OCI-M1 (cell line): ENCODE data around the gene LRTM2.

ENCODE experiments used
- DNase-seq: peaks from one replicate; lab custom pipeline; 2025; lab: John Stamatoyannopoulos, UW

Gene LRTM2

GRCh38 chr12:1830401-1830845 lies 10.1 kb downstream of the LRTM2 start:
- no peak for DNase-seq

GRCh38 chr12:1830981-1831963 lies 10.9 kb downstream of the LRTM2 start:
- DNase-seq, result no peak

GRCh38 chr12:1832801-1833595 lies 12.6 kb downstream of the LRTM2 start:
- no peak for DNase-seq

GRCh38 chr12:1833596-1834028 lies 13.2 kb downstream of the LRTM2 start:
- no peak for DNase-seq

GRCh38 chr12:1834186-1834925 lies 14.0 kb downstream of the LRTM2 start:
- no peak for DNase-seq

- no peak for DNase-seq
Observed at GRCh38 chr12:1835211-1836131, 15.1 kb downstream of the LRTM2 start.

GRCh38 chr12:1836241-1836803 lies 16.0 kb downstream of the LRTM2 start:
- no peak for DNase-seq

- DNase-seq, result no peak
Observed at GRCh38 chr12:1836854-1837421, 16.6 kb downstream of the LRTM2 start.

- no peak for DNase-seq
Observed at GRCh38 chr12:1837541-1838204, 17.3 kb downstream of the LRTM2 start.

- no peak for DNase-seq
Observed at GRCh38 chr12:1838205-1838993, 18.0 kb downstream of the LRTM2 start.

- DNase-seq, result no peak
Observed at GRCh38 chr12:1838994-1839365, 18.6 kb downstream of the LRTM2 start.

- DNase-seq, result no peak
Observed at GRCh38 chr12:1839464-1839863, 19.1 kb downstream of the LRTM2 start.

GRCh38 chr12:1839956-1840951 lies 19.9 kb downstream of the LRTM2 start:
- DNase-seq, result no peak

GRCh38 chr12:1840981-1841425 lies 20.6 kb downstream of the LRTM2 start:
- DNase-seq, result no peak

- DNase-seq, result no peak
Observed at GRCh38 chr12:1841586-1842182, 21.3 kb downstream of the LRTM2 start.

GRCh38 chr12:1842183-1842904 lies 22.0 kb downstream of the LRTM2 start:
- DNase-seq, result no peak
